Stimulated activated CD4-positive, alpha-beta T cell treated with anti-CD3 and anti-CD28 coated beads, TNF-alpha, amount 100 ng/mL, for 1 hour (primary cell): ENCODE data around the gene CATSPER1.

ENCODE experiments used
- DNase-seq, 3 donors: peaks; one replicate each; pipeline ENCODE4 v3.0.0-alpha.2; 2020; ENCODE audit warnings: low read depth in 3 of 3, low spot score in 1 of 3

The CATSPER1 gene

GRCh38 chr11:66026017-66026529, at the start of gene CATSPER1:
Gene CATSPER1 (minus strand): TSS chr11:66026479. CDS start chr11:66026379, 100 bp downstream.
- DNase-seq = no peak

DNA sequence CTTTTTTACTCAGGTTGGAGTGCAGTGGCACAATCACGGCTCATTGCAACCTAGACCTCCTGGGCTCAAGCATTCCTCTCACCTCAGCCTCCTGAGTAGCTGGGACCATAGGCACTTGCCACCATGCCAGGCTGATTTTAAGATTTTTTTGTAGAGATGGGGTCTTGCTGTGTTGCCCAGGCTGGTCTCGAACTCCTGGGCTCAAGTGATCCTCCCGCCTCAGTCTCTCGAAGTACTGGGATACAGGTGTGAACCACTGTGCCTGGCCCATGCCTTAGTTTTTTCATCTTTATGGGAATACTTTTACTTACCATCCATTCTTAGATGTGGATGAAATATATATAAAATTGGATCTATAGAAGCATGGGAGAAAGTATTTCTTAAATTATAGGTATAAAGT, 49.0 kb upstream of the CATSPER1 start:
- no peak for DNase-seq

DNA sequence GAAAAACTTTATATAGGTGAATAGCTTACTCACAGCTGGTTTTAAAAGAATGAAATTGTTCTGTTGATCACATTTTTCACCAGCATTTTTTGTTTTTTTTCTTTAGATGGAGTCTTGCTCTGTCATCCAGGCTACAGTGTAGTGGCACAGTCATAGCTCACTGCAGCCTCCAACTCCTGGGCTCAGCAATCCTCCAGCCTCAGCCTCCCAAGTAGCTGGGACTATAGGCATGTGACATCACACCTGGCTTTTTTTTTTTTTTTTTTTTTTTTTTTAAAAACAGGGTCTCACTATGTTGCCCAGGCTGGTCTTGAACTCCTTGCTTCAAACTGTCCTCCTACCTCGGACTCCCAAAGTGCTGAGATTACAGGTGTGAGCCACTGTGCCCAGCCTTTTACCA, 47.4 kb upstream of the CATSPER1 start:
- DNase-seq = no peak

DNA sequence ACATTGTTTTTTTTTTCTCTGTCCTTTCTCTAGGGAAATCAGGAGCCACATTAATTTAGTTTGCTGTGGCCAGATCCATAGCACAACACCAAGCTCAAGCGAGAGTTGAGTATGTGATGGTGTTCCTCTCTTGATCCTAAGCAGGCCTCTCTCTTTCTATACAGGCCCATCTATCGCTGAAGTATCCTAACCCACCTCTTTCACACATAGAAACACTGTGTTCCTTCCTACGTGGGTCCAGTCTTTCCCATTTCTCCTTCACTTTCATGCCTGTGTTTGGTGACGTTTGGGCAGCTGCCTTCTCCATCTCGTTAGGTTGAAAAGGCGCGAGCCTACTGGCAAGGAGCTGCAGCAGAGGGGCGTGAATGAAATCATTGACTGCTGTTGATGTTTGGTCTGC, 46.2 kb upstream of the CATSPER1 start:
- DNase-seq = no peak

DNA sequence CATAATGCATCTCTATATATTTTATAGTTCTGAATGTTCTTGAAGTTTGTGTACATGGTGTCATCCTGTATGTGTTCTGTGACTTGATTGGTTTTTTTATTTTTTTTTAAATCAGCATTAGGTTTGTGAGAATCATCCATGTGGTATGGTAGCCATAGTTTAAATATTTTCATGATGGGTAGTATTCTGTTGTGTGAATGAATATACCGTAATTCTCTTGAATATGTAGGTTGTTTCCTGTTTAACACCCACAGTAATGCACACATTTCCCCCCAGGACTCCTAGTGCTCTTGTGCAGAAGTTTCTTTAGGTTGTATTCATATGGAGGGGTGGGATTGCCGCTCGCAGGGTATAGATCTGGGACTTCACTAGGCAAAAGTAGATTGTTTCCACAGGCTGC, 45.8 kb upstream of the CATSPER1 start:
- no peak for DNase-seq

- DNase-seq = no peak
Observed at GRCh38 chr11:66071381-66071801, 45.1 kb upstream of the CATSPER1 start.

DNA sequence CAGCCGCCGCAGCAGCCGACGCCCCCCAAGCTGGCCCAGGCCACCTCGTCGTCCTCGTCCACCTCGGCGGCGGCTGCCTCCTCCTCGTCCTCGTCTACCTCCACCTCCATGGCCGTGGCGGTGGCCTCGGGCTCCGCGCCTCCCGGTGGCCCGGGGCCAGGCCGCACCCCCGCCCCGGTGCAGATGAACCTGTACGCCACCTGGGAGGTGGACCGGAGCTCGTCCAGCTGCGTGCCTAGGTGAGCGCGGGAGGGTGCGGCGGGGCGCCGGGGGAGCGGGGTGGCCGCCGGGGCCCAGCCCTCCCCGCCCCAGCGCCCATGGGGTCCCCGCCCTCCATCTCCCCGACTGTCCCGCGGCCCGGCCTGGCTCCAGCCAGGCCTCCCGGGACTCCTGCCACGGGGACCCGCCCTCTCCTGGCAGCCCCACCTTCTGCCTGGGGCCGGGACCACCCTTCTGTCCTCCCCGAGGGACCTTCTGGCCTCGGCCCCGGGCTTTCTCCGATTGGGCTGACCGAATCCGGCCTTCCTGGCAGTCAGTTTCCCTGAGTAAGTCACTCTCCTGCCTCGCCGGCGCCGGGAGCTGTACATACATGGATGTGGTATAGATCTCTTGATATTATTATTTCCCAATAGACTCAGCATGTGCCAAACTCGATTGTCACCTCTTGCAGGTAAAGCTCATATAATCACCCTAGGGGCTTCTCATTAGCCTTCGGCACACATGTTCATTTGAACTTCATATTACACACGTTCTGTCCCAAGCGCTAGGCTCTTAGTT, 44.5 kb upstream of the CATSPER1 start:
- no peak for DNase-seq

DNA sequence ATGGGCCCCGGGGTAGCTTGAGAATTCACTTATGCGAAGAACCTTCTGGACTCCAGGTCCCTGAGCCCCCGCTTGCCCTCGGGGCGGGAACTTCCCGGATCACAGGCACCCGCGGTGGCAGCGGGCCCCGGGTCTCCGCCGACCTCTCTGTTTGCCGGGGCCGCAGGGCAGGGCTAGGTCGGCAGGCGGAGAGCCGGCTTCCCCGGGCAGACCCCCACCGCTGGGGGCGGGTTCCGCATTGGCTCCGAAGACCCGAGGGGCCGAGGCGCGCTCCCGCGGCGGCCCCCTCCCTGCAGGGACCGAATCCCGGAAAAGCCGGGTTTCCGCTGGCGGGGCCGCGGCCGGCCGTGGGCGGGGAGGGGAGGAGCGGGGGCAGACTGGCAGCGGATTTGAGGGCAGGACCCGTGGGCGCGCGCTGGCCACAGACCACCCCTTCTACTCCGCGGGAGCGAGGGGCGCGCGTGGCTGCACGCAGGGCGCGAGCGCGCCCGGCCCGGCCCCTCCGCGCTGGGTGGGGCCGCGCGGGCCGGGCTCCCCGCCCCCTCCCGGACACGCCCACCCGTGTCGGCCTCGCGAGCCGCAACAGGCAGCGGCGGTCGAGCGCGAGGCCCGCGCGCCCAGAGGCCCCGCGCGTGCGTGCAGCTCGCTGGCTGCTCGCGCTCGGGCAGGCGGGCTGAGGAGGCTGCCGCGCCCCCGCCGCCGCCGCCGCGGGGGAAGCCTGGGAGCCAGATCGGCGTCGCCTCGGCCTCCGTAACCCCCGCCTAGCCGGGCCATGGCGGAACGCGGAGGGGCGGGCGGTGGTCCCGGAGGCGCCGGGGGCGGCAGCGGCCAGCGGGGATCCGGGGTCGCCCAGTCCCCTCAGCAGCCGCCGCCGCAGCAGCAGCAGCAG, 43.7 kb upstream of the CATSPER1 start, which contains the start of gene PACS1:
Gene PACS1, plus strand, starts transcription at position 558 of the 889 bp plus-strand sequence. Its CDS starts 215 bp downstream, at position 773.
- peak; percentile 40 to 67 (median 62) for DNase-seq

GRCh38 chr11:66068923-66069714, 42.8 kb upstream of the CATSPER1 start:
- no peak for DNase-seq

DNA sequence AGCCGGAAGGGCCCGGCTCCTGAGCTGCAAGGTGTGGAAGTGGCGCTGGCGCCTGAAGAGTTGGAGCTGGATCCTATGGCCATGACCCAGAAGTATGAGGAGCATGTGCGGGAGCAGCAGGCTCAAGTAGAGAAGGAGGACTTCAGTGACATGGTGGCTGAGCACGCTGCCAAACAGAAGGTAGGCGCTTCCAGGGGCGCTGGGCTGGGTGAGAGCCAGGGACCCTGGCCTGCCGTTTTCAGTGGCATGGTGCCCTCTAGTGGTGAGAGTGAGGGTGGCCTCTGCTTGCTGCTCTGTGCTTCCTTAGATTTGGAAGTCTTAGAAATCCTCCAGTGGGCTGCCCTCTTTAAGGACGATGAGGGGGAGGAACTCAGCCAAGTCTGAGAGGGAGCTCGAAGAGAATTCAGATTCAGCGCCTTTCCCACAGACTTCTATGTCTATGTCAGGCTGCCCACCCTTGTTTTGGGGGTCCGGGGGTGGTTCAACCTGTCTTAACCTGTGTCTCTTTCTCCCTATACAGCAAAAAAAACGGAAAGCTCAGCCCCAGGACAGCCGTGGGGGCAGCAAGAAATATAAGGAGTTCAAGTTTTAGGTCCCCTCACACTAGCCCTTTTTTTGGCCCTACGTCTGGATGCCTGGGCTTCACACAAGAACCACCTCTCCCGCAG, 42.0 kb upstream of the CATSPER1 start:
- peak; percentile 43 to 63 (median 60) for DNase-seq

- DNase-seq = no peak
Observed at GRCh38 chr11:66067640-66068039, 41.4 kb upstream of the CATSPER1 start.

DNA sequence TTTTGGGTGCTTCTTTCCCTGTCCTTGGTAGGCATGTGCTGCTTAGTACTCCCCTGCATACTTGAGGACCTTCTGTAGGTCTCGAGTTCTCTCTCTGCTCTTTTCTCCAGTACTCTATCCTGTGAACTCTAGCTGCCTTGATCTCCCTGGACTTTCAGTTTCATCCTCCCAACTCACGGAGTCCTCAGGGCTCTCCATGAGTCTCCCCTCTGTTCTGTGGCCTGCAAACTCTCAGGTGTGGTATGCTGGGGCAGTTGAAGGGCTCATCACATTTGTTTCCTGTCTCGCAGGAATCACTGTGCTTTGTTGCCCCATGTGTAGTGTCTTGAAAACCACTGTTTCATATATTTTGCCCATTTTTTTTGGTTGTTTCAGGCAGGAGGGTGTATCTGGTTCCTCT, 40.5 kb upstream of the CATSPER1 start:
- no peak for DNase-seq

- DNase-seq = no peak
Observed at GRCh38 chr11:66064571-66064970, 38.3 kb upstream of the CATSPER1 start.

- DNase-seq = no peak
Observed at GRCh38 chr11:66063900-66064299, 37.6 kb upstream of the CATSPER1 start.

DNA sequence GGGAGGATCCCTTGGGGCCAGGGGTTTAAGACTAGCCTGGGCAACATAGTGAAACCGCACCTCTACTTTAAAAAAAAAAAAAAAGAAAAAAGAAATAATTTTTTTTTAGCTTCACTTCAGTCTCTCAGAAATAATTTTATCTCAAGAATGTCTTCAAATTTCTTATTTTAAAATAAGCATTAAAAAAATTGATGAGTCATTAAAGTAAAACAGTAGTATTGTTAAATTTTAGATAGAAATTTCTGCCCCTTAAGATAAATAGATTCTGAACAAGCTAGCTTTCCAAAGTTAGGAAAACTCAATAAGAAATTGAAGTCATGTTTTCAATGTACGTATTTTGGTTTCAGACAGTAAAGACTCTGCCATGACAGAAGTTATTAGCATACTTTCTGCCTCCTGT, 36.1 kb upstream of the CATSPER1 start:
- no peak for DNase-seq

GRCh38 chr11:66061268-66061667, 35.0 kb upstream of the CATSPER1 start:
- no peak for DNase-seq

GRCh38 chr11:66059966-66060680, 33.8 kb upstream of the CATSPER1 start:
- no peak for DNase-seq

- no peak for DNase-seq
Observed at GRCh38 chr11:66056501-66056900, 30.2 kb upstream of the CATSPER1 start.

GRCh38 chr11:66055021-66055420, 28.7 kb upstream of the CATSPER1 start:
- no peak for DNase-seq

DNA sequence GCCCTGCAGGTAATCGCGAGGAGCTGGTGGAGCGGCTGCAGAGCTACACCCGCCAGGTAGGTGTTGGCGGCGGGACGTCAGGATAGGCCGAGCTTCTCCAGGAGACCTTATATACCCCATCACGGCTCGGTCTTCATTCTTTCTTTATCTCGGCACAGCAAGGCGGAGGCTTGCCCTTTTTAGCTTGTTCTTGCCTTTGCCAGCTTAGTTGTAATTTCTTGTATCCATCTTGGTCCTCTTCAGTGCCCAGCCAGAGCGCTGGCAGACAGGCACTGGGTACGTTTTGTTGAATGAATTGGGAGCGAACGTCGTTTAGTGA, 26.3 kb upstream of the CATSPER1 start:
- DNase-seq = no peak
